Gastrocnemius medialis (tissue), 4 donors: ENCODE measurements around the gene ACTRT3.

Experiments
- CTCF ChIP-seq, 5 experiments: fragments of 450-650 bp in 3 of 5; fragments of 200-600 bp in 2 of 5; sonication (generic) in 2 of 5; IDR thresholded peaks in 4 of 5; conservative IDR thresholded peaks in 1 of 5; 1 replicate in 4 of 5; 2 replicates in 1 of 5; pipeline ENCODE4 v1.5.1; 2016 to 2019; ENCODE audit warnings: antibody characterized with exemption in 5 of 5, mild to moderate bottlenecking in 3 of 5, moderate library complexity in 3 of 5
- POLR2A ChIP-seq, 2 donors: fragments of 450-650 bp; IDR thresholded peaks; one replicate each; pipeline ENCODE4 v1.6.1; 2017; ENCODE audit warnings: antibody characterized with exemption in 2 of 2, mild to moderate bottlenecking in 2 of 2, moderate library complexity in 2 of 2

GRCh38 chr3:169772305-169772896 lies 3.0 kb upstream of the ACTRT3 start:
- TF ChIP-seq CTCF (IDR thresholded peaks at IDR 0.05 in 4 of 5, conservative IDR thresholded peaks at IDR 0.05 in 1 of 5): no peak
- no peak for TF ChIP-seq POLR2A (IDR thresholded peaks at IDR 0.05)
